HEK293T (cell line): ENCODE results near the gene SPAG16.

Source experiments
- CTCF ChIA-PET: fragments of 350-600 bp; formaldehyde crosslinking; extraction: SDS; loops from one replicate; lab custom pipeline; 2021; ENCODE audit warnings: antibody characterized with exemption, inconsistent platforms; lab: Yijun Ruan, JAX
- POLR2A ChIA-PET: fragments of 350-600 bp; formaldehyde crosslinking; extraction: SDS; loops from one replicate; lab custom pipeline; 2020; ENCODE audit warnings: antibody characterized with exemption, inconsistent platforms; lab: Yijun Ruan, JAX
- DNase-seq: peaks from one replicate; pipeline ENCODE4 v3.0.0; 2012; ENCODE audit warnings: mixed read lengths; ENCODE audit errors: extremely low spot score
- ARNT ChIP-seq: fragments of 450-650 bp; IDR thresholded peaks from 2 replicates; pipeline ENCODE4 v1.6.1; 2017; ENCODE audit warnings: mild to moderate bottlenecking
- BHLHE40 ChIP-seq: fragments of 450-650 bp; IDR thresholded peaks from 2 replicates; pipeline ENCODE4 v1.6.1; 2016; ENCODE audit warnings: mild to moderate bottlenecking, moderate library complexity, borderline replicate concordance
- CTBP1 ChIP-seq: fragments of 450-650 bp; IDR thresholded peaks from 2 replicates; pipeline ENCODE4 v1.6.1; 2016; ENCODE audit warnings: borderline replicate concordance
- ELF4 ChIP-seq: fragments of 450-650 bp; IDR thresholded peaks from 2 replicates; pipeline ENCODE4 v1.6.1; 2017; ENCODE audit warnings: antibody characterized with exemption
- FOXA1 ChIP-seq: fragments of 450-650 bp; IDR thresholded peaks from 2 replicates; pipeline ENCODE4 v1.6.1; 2016; ENCODE audit warnings: mild to moderate bottlenecking
- FOXK2 ChIP-seq: fragments of 450-650 bp; IDR thresholded peaks from 2 replicates; pipeline ENCODE4 v1.6.1; 2016; ENCODE audit warnings: mild to moderate bottlenecking
- FOXM1 ChIP-seq: fragments of 450-650 bp; IDR thresholded peaks from 2 replicates; pipeline ENCODE4 v1.6.1; 2017; ENCODE audit warnings: mild to moderate bottlenecking, borderline replicate concordance
- HDGF ChIP-seq: fragments of 450-650 bp; IDR thresholded peaks from 2 replicates; pipeline ENCODE4 v1.6.1; 2017; ENCODE audit warnings: antibody characterized with exemption, borderline replicate concordance
- L3MBTL2 ChIP-seq: fragments of 450-650 bp; conservative IDR thresholded peaks from 2 replicates; pipeline ENCODE4 v1.6.1; 2016; ENCODE audit warnings: mild to moderate bottlenecking
- LEF1 ChIP-seq: fragments of 450-650 bp; IDR thresholded peaks from 2 replicates; pipeline ENCODE4 v1.6.1; 2017; ENCODE audit warnings: mild to moderate bottlenecking, borderline replicate concordance
- NFRKB ChIP-seq: fragments of 450-650 bp; IDR thresholded peaks from 2 replicates; pipeline ENCODE4 v1.6.1; 2016; ENCODE audit warnings: mild to moderate bottlenecking, moderate library complexity
- PKNOX1 ChIP-seq: fragments of 450-650 bp; IDR thresholded peaks from 2 replicates; pipeline ENCODE4 v1.6.1; 2016
- SP1 ChIP-seq: fragments of 450-650 bp; IDR thresholded peaks from 2 replicates; pipeline ENCODE4 v1.6.1; 2017
- SUZ12 ChIP-seq: fragments of 450-650 bp; IDR thresholded peaks from 2 replicates; pipeline ENCODE4 v1.6.1; 2016; ENCODE audit warnings: mild to moderate bottlenecking
- TARDBP ChIP-seq: fragments of 450-650 bp; IDR thresholded peaks from 2 replicates; pipeline ENCODE4 v1.6.1; 2016
- ZNF384 ChIP-seq: fragments of 450-650 bp; IDR thresholded peaks from 2 replicates; pipeline ENCODE4 v1.6.1; 2016

The SPAG16 gene

GRCh38 chr2:213863541-213863940, 579.3 kb downstream of the SPAG16 start:
- TF ChIP-seq ZNF384 (no peak), FOXK2 (no peak), NFRKB (no peak), L3MBTL2 (no peak), HDGF (no peak), ELF4 (no peak), LEF1 (no peak), ARNT (no peak), TARDBP (no peak), PKNOX1 (no peak), FOXA1 (no peak), FOXM1 (no peak), SP1 (no peak), SUZ12 (no peak), BHLHE40 (no peak)
- ChIA-PET POLR2A (no interaction called here), CTCF (no interaction called here)
- no peak for DNase-seq

DNA sequence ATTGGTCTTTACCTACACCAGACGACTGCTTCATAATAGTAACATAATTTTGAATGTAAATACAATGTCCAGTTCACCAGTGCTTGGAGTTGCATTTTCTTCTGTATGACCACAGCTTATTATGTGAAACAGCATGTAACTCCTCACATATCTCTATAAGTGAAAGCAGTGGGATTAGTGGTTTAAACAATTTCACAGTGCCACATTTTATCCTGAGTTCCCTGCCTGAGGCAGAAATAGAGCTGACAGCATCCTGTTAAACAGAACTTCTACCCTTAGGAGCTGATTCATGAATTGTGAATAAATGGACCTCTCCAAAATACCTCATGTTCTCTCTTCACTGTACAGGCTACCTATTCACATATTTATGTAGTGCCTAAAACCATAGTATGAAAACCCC, 584.3 kb downstream of the SPAG16 start:
- TF ChIP-seq SP1 (no peak), FOXK2 (no peak), ZNF384 (no peak), BHLHE40 (no peak), NFRKB (no peak), CTBP1 (no peak), ELF4 (no peak), SUZ12 (no peak), HDGF (no peak), TARDBP (no peak), L3MBTL2 (no peak), ARNT (no peak), FOXA1 (no peak), FOXM1 (no peak), LEF1 (no peak), PKNOX1 (no peak)
- POLR2A ChIA-PET, result no interaction called here
- no peak for DNase-seq
- CTCF ChIA-PET, result no interaction called here

DNA sequence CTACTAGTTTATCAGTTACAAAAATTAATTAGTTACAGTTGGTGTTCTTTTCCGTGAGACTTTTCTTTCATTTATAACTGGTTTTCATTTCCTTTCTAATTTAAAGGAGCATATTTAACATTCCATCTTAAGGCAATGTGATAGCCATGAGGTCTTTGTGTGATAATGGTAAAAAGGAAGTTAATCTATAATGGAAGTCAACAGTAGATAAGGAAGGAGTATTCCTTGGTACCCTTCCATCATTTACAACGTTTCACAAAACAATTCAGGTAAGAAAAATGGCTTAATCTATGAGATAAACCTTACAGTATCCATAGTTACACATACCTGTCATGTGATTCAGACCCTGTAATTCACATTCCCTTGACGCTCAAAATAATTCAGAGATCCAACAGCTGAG, 601.2 kb downstream of the SPAG16 start:
- ChIA-PET CTCF (no interaction called here), POLR2A (no interaction called here)
- no peak for DNase-seq
- TF ChIP-seq NFRKB (no peak), SP1 (no peak), PKNOX1 (no peak), TARDBP (no peak), BHLHE40 (no peak), L3MBTL2 (no peak), FOXA1 (no peak), HDGF (no peak), ELF4 (no peak), ZNF384 (no peak), FOXK2 (no peak), ARNT (no peak), FOXM1 (no peak), LEF1 (no peak), CTBP1 (no peak), SUZ12 (no peak)

- no peak for DNase-seq
- CTCF ChIA-PET, result no interaction called here
- POLR2A ChIA-PET, result no interaction called here
- no peak for TF ChIP-seq LEF1
- TF ChIP-seq FOXK2, result no peak
- TF ChIP-seq FOXA1, result no peak
- no peak for TF ChIP-seq ARNT
- no peak for TF ChIP-seq HDGF
- no peak for TF ChIP-seq ELF4
- TF ChIP-seq TARDBP, result no peak
- no peak for TF ChIP-seq SUZ12
- no peak for TF ChIP-seq SP1
- TF ChIP-seq NFRKB, result no peak
- TF ChIP-seq ZNF384, result no peak
- no peak for TF ChIP-seq FOXM1
- TF ChIP-seq L3MBTL2, result no peak
- no peak for TF ChIP-seq CTBP1
- TF ChIP-seq PKNOX1, result no peak
- no peak for TF ChIP-seq BHLHE40
These were observed 630.2 kb downstream of the SPAG16 start for GRCh38 chr2:213914510-213914909.

- POLR2A ChIA-PET, result no interaction called here
- CTCF ChIA-PET, result no interaction called here
- no peak for DNase-seq
- TF ChIP-seq BHLHE40 (no peak), ZNF384 (no peak), L3MBTL2 (no peak)
These were observed 635.8 kb downstream of the SPAG16 start for GRCh38 chr2:213920014-213920413.

DNA sequence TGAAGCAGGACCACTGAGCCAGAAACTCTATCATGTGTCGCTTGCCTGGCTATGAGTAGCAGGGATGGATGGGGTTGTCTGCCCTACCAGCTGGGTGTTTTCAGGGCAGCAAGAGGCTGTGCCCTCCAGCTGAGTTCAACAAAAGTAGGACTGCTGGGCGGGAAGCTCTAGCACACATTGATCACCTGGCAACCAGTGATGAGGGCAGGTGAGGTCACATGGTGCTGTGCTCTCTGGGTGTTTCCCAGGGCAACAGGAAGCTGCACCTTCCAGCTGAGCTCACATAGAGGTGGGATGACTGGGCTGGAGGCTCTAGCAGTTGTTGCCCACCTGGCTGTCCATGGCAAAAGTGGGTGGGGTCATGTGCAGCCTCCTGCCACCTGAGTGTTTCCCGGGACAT, 639.3 kb downstream of the SPAG16 start:
- CTCF ChIA-PET, result no interaction called here
- no peak for DNase-seq
- POLR2A ChIA-PET, result no interaction called here
- TF ChIP-seq CTBP1 (no peak), ELF4 (no peak), TARDBP (no peak), PKNOX1 (no peak), ARNT (no peak)
